PC-3 (cell line): Measurements from ENCODE around the gene RXFP1.

ENCODE experiments used
- EZH2phosphoT487 ChIP-seq: fragments of 300-600 bp; sonication (generic); IDR thresholded peaks from 2 replicates; pipeline ENCODE4 v1.6.1; 2018; ENCODE audit warnings: mild to moderate bottlenecking, antibody characterized with exemption, low read length, borderline replicate concordance
- TF ChIP-seq, protein P1 (sequence below): fragments of 300-600 bp; sonication (generic); conservative IDR thresholded peaks from 2 replicates; pipeline ENCODE4 v1.5.1; 2017; ENCODE audit warnings: antibody characterized with exemption, low read depth, mild to moderate bottlenecking, low read length

DNA sequence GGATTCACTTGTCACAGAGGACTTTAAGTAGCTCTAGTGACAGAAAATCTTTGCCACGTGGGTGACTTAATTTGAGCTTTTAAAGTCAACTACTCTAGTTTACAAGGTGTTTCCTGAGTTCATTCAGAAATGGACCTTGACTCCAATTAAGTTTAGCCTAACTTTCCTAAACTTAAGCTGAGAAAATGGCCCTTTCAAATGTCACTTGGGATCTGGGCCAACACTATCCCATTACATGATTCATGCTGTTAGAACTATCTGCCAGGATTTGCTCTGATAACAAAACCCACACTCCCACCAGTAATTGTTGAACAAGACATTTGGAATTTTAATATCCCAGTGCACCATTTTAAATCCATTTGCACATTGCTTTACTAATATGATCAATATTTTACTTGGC is 109.2 kb downstream of the RXFP1 start:
- TF ChIP-seq, protein P1, sequence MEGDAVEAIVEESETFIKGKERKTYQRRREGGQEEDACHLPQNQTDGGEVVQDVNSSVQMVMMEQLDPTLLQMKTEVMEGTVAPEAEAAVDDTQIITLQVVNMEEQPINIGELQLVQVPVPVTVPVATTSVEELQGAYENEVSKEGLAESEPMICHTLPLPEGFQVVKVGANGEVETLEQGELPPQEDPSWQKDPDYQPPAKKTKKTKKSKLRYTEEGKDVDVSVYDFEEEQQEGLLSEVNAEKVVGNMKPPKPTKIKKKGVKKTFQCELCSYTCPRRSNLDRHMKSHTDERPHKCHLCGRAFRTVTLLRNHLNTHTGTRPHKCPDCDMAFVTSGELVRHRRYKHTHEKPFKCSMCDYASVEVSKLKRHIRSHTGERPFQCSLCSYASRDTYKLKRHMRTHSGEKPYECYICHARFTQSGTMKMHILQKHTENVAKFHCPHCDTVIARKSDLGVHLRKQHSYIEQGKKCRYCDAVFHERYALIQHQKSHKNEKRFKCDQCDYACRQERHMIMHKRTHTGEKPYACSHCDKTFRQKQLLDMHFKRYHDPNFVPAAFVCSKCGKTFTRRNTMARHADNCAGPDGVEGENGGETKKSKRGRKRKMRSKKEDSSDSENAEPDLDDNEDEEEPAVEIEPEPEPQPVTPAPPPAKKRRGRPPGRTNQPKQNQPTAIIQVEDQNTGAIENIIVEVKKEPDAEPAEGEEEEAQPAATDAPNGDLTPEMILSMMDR, result no peak
- no peak for TF ChIP-seq EZH2phosphoT487
